H9 (cell line): Measurements from ENCODE around the gene PIGM. TPM values are rescaled to one million over a fixed set of nuclear protein-coding genes. Genes with fewer than 3 reads are reported as not detected.

Experiments
- DNase-seq: peaks from one replicate; pipeline ENCODE4 v3.0.0-alpha.2; 2017
- H2AFZ ChIP-seq: one replicate; pipeline ENCODE4 v1.6.1; 2013; ENCODE audit warnings: mild to moderate bottlenecking, low read length, control low read depth, moderate library complexity
- H2AK5ac ChIP-seq: 2 replicates; pipeline ENCODE4 v1.6.1; 2013; ENCODE audit warnings: low read length, control low read depth, mixed read lengths; ENCODE audit not compliant: insufficient read length
- H2BK120ac ChIP-seq: one replicate; pipeline ENCODE4 v1.6.1; 2013; ENCODE audit warnings: low read depth, mild to moderate bottlenecking, low read length, control low read depth, inconsistent platforms; ENCODE audit not compliant: poor library complexity, severe bottlenecking
- H2BK12ac ChIP-seq: 2 replicates; pipeline ENCODE4 v1.6.1; 2013; ENCODE audit warnings: low read length, control low read depth, mixed read lengths, low read depth; ENCODE audit not compliant: insufficient read length
- H2BK15ac ChIP-seq: 2 replicates; pipeline ENCODE4 v1.6.1; 2013; ENCODE audit warnings: low read depth, low read length, control low read depth
- H2BK20ac ChIP-seq: one replicate; pipeline ENCODE4 v1.6.1; 2013; ENCODE audit warnings: low read depth, mild to moderate bottlenecking, low read length, control low read depth, inconsistent platforms; ENCODE audit not compliant: poor library complexity, severe bottlenecking
- H2BK5ac ChIP-seq: 2 replicates; pipeline ENCODE4 v1.6.1; 2013; ENCODE audit warnings: low read length, control low read depth, mixed read lengths; ENCODE audit not compliant: insufficient read length
- H3K14ac ChIP-seq: 2 replicates; pipeline ENCODE4 v1.6.1; 2013; ENCODE audit warnings: low read length, control low read depth; ENCODE audit not compliant: insufficient read depth
- H3K18ac ChIP-seq: 2 replicates; pipeline ENCODE4 v1.6.1; 2013; ENCODE audit warnings: low read depth, mild to moderate bottlenecking, mixed read lengths, low read length, control low read depth; ENCODE audit not compliant: insufficient read length
- H3K23ac ChIP-seq: 2 replicates; pipeline ENCODE4 v1.6.1; 2013; ENCODE audit warnings: low read length, control low read depth, mixed read lengths, low read depth; ENCODE audit not compliant: insufficient read length
- H3K23me2 ChIP-seq: 2 replicates; pipeline ENCODE4 v1.6.1; 2013; ENCODE audit warnings: low read depth, mild to moderate bottlenecking, mixed read lengths, low read length, control low read depth; ENCODE audit not compliant: insufficient read length, poor library complexity, severe bottlenecking
- H3K27ac ChIP-seq: 2 replicates; pipeline ENCODE4 v1.5.1; 2013; ENCODE audit warnings: low read length, control low read depth, mixed read lengths, low read depth; ENCODE audit not compliant: insufficient read length
- H3K27me3 ChIP-seq: 2 replicates; pipeline ENCODE4 v1.6.1; 2013; ENCODE audit warnings: low read length, control low read depth, inconsistent platforms; ENCODE audit not compliant: insufficient read depth
- H3K4ac ChIP-seq: 2 replicates; pipeline ENCODE4 v1.6.1; 2013; ENCODE audit warnings: low read depth, mild to moderate bottlenecking, control low read depth, inconsistent platforms, low read length, moderate library complexity
- H3K4me1 ChIP-seq: 2 replicates; pipeline ENCODE4 v1.6.1; 2013; ENCODE audit warnings: low read length, control low read depth, inconsistent platforms; ENCODE audit not compliant: insufficient read depth
- H3K4me2 ChIP-seq: 2 replicates; pipeline ENCODE4 v1.6.1; 2013; ENCODE audit warnings: low read length, control low read depth, mixed read lengths; ENCODE audit not compliant: insufficient read length, insufficient read depth
- H3K56ac ChIP-seq: 2 replicates; pipeline ENCODE4 v1.6.1; 2013; ENCODE audit warnings: low read depth, mild to moderate bottlenecking, mixed read lengths, low read length, control low read depth; ENCODE audit not compliant: insufficient read length
- H3K79me1 ChIP-seq: 2 replicates; pipeline ENCODE4 v1.6.1; 2013; ENCODE audit warnings: low read depth, mild to moderate bottlenecking, moderate library complexity, low read length, control low read depth, inconsistent platforms; ENCODE audit not compliant: insufficient read depth, poor library complexity, severe bottlenecking
- H3K79me2 ChIP-seq: 2 replicates; pipeline ENCODE4 v1.6.1; 2013; ENCODE audit warnings: low read length, control low read depth, inconsistent platforms; ENCODE audit not compliant: insufficient read depth
- H3K9ac ChIP-seq: 2 replicates; pipeline ENCODE4 v1.6.1; 2013; ENCODE audit warnings: low read length, control low read depth, mixed read lengths; ENCODE audit not compliant: insufficient read length; ENCODE audit errors: extremely low read depth
- H3K9me3 ChIP-seq: one replicate; pipeline ENCODE4 v1.6.1; 2013; ENCODE audit warnings: low read depth, low read length, inconsistent platforms; ENCODE audit not compliant: control insufficient read depth
- H3T11ph ChIP-seq: one replicate; pipeline ENCODE4 v1.6.1; 2013; ENCODE audit warnings: mild to moderate bottlenecking, low read length, control low read depth, inconsistent platforms
- H4K20me1 ChIP-seq: one replicate; pipeline ENCODE4 v1.6.1; 2013; ENCODE audit not compliant: control insufficient read depth, insufficient read length, insufficient read depth
- H4K5ac ChIP-seq: 2 replicates; pipeline ENCODE4 v1.6.1; 2013; ENCODE audit warnings: low read depth, mild to moderate bottlenecking, mixed read lengths, low read length, control low read depth; ENCODE audit not compliant: insufficient read length
- H4K8ac ChIP-seq: replicated peaks from 2 replicates; pipeline ENCODE4 v1.6.1; 2013; ENCODE audit warnings: low read length, control low read depth, mixed read lengths, low read depth; ENCODE audit not compliant: insufficient read length
- H4K91ac ChIP-seq: 2 replicates; pipeline ENCODE4 v1.6.1; 2013; ENCODE audit warnings: low read depth, mild to moderate bottlenecking, moderate library complexity, mixed read lengths, low read length, control low read depth; ENCODE audit not compliant: insufficient read length
- H3K27ac Mint-ChIP-seq, 3 experiments: 2 replicates in 2 of 3; 3 replicates in 1 of 3; pipeline ENCODE4 v1.8.0; 2020 to 2021; ENCODE audit warnings: mixed read lengths in 3 of 3, mild to moderate bottlenecking in 1 of 3, moderate library complexity in 1 of 3
- H3K27me3 Mint-ChIP-seq: 2 replicates; pipeline ENCODE4 v1.8.0; 2021; ENCODE audit warnings: low read depth, mild to moderate bottlenecking, moderate library complexity, mixed read lengths
- H3K36me3 Mint-ChIP-seq, 3 experiments: 2 replicates in 2 of 3; 3 replicates in 1 of 3; pipeline ENCODE4 v1.8.0; 2020 to 2021; ENCODE audit warnings: low read depth in 3 of 3, mixed read lengths in 3 of 3; ENCODE audit not compliant: insufficient read depth in 1 of 3
- H3K4me1 Mint-ChIP-seq, 2 experiments: 2 replicates each; pipeline ENCODE4 v1.8.0; 2020; ENCODE audit warnings: mixed read lengths in 2 of 2
- H3K4me3 Mint-ChIP-seq, 2 experiments: 2 replicates in 1 of 2; 3 replicates in 1 of 2; pipeline ENCODE4 v1.8.0; 2020 to 2021; ENCODE audit warnings: mild to moderate bottlenecking in 2 of 2, mixed read lengths in 2 of 2, moderate library complexity in 1 of 2
- H3K9me3 Mint-ChIP-seq, 2 experiments: 2 replicates in 1 of 2; 3 replicates in 1 of 2; pipeline ENCODE4 v1.8.0; 2020; ENCODE audit warnings: mild to moderate bottlenecking in 2 of 2, mixed read lengths in 2 of 2, moderate library complexity in 1 of 2
- CTCF ChIP-seq: fragments of 200-600 bp; sonication (generic); conservative IDR thresholded peaks from 3 replicates; pipeline ENCODE4 v1.8.0; 2021; ENCODE audit warnings: antibody characterized with exemption, mild to moderate bottlenecking
- WGBS: extraction: QIAGEN DNeasy Blood & Tissue Kit; methylation state at CpG from one replicate; pipeline ENCODE4 v1.1.7; 2013; ENCODE audit warnings: missing lambda C conversion rate, low lambda C conversion rate, mixed read lengths; ENCODE audit not compliant: insufficient read length; ENCODE audit errors: extremely low coverage; 5-methylcytosine and 5-hydroxymethylcytosine counted together
- total RNA-seq: library from RNA; stranded (reverse); gene quantifications from 2 replicates; pipeline ENCODE4 v1.2.1, GENCODE V29; 2021

Gene PIGM
- total RNA-seq, 1 experiment from 2014 or later, result 5.9 TPM

- Mint-ChIP-seq H3K4me1 (peaks cover 7 to 10% of the 10 kb centered on the region in 2 experiments), H3K27me3 (peaks cover 3% of the 10 kb centered on the region), H3K9me3 (no peaks in the 10 kb centered on the region), H3K4me3 (no peak overlapping the region), H3K36me3 (no peaks in the 10 kb centered on the region), H3K27ac (no peak overlapping the region)
- Histone ChIP-seq H3K27me3 (no peaks in the 10 kb centered on the region), H3K14ac (no peak overlapping the region), H3K23ac (no peak overlapping the region), H2BK12ac (no peak overlapping the region), H3K4ac (no peak overlapping the region), H3K23me2 (no peaks in the 10 kb centered on the region), H4K5ac (no peak overlapping the region), H3K4me1 (peaks cover 2% of the 10 kb centered on the region; the same call in 1 of the 2 replicates), H4K20me1 (no peaks in the 10 kb centered on the region), H2AK5ac (no peak overlapping the region), H4K91ac (no peak overlapping the region), H3K79me1 (no peaks in the 10 kb centered on the region), H3K79me2 (no peaks in the 10 kb centered on the region), H3K56ac (no peak overlapping the region), H3K9me3 (no peaks in the 10 kb centered on the region), H2BK20ac (no peak overlapping the region), H2BK120ac (no peak overlapping the region), H2AFZ (no peak overlapping the region), H3K9ac (no peak overlapping the region), H3K4me2 (no peak overlapping the region), H4K8ac (no peak overlapping the region), H3K27ac (no peak overlapping the region), H2BK15ac (no peak overlapping the region), H3K18ac (no peak overlapping the region), H2BK5ac (no peak overlapping the region), H3T11ph (no peak overlapping the region)
- TF ChIP-seq CTCF, result no peak
- DNase-seq, result no peak
- no CpG with 5 or more reads among the region's 2 CpGs for WGBS
These were observed 45.7 kb downstream of the PIGM start for GRCh38 chr1:159986093-159986492.
